ENCODE measurements around the gene GGTLC2.
A peak's percentile ranks its signal among the peaks of the same experiment; 100 is the strongest.
"Not testable (repeated sequence)": the region's sequence is repeated elsewhere in the genome, so short reads cannot be mapped to it uniquely, and the experiment has no call there.

The GGTLC2 gene

DNA sequence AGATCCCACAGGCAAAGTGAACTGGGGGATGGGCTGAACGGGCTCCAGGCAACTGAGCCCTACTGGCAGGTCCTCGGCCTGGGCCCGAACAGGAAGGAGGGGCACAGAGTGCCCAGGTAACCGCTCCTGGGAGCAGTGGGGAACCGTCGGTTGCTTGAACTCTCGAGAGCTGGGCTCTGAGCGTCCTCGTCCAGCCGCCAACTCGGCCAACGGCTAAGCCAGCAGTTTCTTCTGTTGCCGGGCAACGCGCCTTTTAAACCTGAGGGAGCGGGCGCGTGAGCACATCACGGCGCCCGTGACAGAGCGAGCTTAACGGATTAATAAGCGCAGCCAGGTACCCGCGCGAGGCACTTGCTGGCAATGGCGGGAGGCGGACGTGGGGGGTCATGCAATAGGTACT is at the start of gene GGTLC2:
Gene GGTLC2, plus strand, starts transcription at position 301 of the 400 bp plus-strand sequence. CDS start 1,732 bp downstream, outside the sequence.
- DNase-seq: not testable (repeated sequence)

DNA sequence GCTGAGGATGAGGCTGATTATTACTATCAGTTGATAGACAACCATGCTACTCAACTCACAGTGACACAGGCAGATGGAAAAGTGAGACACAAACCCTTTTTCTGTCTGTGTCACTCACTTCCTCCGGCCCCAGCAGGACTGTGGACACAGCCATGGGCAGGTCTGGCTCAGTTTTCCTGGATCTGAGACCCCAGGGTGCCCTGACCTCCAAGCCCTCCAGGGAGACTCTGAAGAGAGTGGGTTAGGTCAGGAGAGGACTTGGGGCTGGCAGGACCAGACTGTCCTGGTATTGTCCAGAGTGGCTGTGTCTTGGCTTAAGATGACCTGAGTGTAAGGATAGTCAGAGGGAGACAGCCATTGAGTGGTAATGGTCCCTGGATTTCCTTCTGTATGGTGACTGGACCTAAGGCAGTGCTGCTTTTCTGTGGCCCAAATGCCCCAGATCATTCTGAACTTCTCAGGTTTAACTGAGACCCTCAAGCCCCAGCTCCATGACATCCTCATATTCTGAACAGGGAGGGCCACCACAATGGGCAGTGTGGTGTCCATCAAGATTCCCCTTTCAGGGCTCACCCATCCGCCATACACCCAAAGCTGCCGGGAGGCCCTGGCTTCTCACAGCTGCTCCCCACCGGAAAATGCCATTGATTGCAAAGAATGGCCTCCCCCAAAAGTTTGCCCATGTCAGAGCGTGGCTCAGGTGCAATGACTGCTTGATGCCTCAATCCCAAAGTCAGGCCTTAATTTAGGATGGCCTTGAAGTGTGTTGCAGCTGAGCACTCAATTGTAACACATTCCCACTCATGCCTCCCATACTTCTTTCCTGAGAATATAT is 49.2 kb upstream of the GGTLC2 start:
- no peak for DNase-seq

DNA sequence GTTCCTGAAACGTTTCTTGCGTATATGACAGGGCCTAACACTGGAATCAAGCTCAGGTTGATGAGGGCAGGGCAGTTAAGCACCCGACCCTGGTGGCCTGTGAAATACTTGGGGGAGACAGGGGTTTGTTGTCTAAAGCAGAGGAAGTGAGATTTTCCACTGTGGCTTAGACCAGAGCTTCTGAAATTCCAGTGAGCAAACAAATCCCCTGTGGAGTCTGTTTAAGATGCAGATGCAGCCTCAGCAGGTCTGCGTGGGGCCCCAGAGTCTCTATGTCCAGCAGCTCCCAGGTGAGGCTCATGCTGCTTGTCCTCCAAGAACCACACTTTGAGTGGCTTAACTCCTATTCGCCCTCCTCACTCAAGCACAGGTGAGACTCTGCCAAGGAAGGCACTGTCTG is 46.3 kb upstream of the GGTLC2 start:
- DNase-seq: no peak

DNA sequence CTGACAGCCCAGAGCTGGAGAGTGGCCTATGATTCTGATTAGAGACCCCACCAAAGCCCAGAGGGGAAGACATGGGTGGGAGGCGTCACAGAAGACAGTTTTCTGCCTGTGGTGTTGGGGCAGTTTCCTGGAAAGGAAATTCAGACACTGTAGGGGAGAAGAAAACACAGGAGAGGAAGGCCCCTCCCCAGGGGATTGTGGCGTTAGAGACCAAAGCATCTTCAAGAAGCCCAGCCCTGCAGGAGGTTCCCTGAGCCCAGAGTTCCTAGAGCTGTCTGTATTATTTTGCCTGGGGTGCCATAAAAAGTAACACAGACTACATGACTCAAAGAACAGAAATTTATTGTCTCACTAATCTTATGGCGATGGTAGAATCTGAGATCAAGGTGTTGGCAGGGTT is 45.2 kb upstream of the GGTLC2 start:
- DNase-seq: no peak

DNA sequence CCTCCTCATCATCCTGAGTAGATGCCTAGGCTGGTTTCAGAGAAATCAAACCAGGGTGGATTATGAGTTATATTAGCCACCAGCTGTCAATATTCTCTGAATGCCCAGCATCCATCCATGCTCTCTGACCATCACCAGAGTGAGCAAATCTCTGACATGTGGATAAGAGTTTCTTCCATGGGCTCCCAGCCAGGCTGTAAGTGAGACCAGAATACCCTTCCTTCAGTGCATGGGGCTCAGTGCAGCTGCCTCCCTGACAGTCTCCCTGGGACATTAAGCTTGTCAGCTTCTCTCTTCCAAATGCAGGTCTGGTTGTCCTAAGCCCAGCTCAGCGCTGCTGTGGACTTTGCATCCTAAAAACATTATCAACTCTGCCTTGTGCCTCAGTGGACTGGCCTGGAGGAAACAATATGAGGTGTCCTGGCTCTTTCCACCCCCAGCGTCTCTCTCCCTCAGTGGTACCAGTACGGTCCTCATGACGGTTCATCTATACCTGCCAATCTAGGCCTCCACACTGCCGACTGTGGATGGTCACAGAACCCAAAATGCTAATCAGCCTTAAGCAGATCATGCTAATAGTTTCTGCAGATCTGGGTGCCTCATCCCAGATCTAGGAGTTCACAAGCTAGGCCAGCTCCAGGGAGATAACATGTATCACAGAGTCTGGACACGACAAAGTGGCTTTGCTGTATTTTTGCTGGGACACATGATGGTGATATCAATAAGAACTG is 43.7 kb upstream of the GGTLC2 start:
- DNase-seq: no peak

DNA sequence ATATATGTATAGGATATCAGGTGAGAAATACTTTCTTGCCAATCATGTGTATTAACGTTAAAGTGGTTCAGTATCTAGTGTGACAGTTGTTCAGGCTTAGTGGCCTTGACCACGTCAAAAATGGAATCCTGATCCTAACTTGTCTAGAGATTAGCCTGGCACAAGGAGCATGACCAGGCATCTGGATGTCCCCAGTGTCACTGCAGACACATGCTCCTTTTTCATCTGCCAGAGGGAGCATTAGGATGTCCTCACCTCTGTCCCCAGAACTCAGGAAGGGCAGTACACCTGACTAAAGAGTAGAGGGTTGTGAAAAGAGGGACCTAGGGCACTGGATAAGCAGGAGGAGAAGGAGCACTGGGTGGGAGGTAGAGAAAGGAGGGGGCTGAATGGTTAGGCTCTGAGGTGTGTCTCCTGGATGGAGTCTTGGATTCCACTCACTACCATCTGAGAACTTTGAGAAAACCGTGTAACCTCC is 40.9 kb upstream of the GGTLC2 start:
- DNase-seq: no peak

DNA sequence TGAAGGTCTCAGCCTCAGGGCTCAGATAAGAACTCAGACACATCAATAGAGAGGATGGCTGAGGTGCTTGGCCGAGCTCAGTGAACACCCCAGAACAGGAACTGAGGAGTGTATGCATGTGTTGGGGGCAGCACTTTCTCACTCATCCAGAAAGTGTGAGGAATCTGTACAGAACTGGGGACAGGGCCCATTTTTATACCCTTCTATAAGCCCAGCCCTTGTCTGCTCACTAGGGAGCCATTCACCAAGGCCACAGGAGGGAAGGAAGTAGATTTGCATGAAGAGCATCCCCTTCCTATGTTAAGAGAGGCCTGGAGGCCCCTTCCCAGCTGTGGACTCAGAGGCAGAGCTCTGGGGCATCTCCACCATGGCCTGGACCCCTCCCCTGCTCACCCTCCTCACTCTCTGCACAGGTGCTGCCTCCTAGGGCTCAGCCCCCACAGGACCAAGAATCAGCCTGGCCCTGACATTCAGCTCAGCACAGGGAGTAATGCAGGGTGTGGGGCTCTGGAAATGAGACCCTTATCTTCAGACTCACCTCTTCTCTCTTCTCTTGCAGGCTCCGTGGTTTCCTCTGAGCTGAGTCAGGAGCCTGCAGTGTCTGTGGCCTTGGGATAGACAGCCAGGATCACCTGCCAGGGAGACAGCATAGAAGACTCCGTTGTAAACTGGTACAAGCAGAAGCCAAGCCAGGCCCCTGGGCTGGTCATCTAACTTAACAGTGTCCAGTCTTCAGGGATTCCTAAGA is 39.9 kb upstream of the GGTLC2 start:
- no peak for DNase-seq

DNA sequence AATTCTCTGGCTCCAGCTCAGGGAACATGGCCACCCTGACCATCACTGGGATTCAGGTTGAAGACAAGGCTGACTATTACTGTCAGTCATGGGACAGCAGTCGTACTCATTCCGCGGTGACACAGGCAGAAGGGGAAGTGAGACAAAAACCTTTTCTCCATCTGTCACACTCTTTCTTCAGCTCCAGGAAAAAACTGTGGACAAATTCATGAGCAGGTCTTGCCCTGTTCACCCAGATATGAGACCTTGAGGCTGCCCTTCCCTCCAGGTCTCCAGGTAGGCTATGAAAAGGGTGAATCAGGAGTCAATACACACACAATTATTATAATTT is 39.4 kb upstream of the GGTLC2 start:
- DNase-seq: no peak

DNA sequence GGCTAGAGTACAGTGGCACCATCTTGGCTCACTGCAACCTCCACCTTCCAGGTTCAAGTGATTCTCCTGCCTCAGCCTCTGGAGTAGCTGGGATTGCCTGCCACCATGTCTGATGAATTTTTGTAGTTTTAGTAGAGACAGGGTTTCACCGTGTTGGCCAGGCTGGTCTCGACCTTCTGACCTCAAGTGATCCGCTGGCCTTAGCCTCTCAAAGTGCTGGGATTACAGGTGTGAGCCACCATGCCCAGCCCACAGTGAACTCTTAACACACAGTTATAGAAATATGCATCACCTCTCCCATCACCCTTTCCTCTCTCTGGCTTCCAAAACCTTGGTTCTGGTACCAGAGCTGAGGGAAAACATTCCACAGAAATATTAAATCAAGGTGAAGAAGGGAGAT is 36.4 kb upstream of the GGTLC2 start:
- DNase-seq: not testable (repeated sequence)

DNA sequence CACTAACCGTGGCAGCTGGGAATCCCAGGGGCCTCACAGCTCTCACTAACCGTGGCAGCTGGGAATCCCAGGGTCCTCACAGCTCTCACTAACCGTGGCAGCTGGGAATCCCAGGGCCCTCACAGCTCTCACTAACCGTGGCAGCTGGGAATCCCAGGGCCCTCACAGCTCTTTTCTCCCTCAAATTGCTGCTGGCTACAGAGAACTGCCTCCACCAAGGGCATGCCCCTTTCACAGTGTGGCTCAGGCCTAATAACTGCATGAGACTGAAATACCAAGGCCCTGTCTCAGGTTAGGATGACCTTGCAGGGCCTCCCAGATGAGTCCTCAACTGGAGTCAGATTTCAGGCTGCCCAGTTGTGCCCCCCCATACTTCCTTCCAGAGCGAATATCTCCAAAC is 35.1 kb upstream of the GGTLC2 start:
- no peak for DNase-seq

DNA sequence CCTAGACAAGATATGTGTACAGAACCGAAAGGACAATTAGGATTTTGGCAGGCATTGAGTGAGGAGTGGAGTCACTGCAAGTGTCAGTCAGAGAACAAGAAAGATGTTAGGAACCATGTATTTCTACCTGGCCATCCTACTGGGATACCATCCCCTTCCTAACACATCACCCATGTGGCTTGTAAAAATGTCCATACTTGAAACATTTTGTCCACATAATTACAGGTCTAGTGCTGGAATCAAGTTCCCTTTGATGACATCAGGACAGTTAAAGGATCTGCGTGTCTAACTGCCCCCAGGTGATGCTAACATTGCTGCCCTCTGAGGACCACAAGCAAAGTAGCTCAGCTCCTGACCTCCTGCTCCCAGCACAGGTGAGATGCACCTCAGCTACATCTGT is 31.9 kb upstream of the GGTLC2 start:
- DNase-seq: no peak

DNA sequence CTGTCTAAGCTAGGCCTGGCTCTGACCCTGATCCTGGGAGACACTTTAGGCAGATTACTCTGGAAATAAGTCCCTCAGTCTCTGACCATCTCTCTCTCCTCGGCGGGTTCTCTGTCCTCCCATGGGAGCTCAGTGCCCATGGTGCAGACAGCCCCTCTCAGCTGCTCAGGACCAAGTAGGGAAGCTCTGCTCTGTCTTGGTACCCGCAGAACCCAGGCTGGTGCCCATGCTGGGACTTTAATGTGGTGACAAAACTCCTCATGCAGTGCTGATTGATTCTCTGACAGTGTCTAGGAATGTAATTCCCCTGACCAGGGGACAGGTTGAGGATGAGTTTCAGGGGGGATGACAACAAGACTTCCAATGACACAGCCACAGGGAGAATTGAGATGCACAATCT is 30.3 kb upstream of the GGTLC2 start:
- DNase-seq: no peak

DNA sequence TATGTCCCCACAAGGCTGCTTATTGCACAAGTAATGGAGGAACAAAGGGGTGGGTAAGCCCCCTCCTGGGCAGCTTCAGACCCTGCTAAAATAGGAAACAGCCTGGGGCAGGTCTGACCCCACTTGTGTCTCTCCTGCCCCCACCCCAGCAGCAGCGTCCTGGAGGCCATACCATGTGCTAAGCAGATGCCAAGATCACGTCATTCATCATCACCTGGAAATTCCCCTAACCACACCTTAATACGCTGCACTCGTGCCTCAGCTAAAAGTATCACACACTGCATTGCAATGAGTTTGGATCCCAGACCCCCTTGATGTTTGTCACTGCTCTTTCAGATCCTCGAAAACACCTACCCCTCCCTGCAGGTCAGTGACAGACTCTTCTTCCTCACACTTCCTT is 27.8 kb upstream of the GGTLC2 start:
- no peak for DNase-seq

DNA sequence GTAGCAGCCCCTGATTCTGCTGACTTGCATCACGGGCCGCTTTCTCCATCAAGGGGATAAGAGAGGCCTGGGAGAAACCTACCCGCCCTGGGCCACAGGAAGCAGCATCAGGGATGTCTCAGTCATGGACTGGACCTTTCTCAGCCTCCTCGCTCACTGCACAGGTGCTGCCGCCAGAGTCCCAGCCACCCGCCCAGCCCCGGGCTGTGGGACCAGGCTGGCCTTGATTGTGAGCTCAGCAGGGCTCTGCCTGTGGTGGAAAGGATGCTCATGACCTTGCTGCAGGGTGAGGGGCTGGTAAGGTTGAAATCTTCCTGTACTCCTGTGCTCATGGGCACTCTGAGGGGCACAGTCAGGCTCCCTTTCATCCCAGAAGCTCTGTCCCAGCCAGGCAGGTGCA is 26.0 kb upstream of the GGTLC2 start:
- no peak for DNase-seq

DNA sequence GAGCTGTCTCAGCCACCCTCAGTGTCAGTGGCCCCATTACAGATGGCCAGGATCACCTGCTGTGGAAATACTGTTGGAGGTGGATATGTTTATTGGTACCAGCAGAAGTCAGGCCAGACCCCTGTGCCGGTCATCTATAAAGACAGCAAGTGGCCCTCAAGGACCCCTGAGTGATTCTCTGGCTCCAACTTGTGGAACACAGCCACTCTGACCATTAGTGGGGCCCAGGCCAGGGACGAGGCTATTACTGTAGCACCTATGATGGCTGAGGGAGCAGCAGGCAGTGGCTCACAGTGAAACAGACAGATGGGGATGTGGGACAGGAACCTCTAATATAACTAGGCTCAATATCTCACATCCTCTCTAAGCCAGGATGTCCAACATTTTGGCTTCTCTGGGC is 25.5 kb upstream of the GGTLC2 start:
- no peak for DNase-seq

DNA sequence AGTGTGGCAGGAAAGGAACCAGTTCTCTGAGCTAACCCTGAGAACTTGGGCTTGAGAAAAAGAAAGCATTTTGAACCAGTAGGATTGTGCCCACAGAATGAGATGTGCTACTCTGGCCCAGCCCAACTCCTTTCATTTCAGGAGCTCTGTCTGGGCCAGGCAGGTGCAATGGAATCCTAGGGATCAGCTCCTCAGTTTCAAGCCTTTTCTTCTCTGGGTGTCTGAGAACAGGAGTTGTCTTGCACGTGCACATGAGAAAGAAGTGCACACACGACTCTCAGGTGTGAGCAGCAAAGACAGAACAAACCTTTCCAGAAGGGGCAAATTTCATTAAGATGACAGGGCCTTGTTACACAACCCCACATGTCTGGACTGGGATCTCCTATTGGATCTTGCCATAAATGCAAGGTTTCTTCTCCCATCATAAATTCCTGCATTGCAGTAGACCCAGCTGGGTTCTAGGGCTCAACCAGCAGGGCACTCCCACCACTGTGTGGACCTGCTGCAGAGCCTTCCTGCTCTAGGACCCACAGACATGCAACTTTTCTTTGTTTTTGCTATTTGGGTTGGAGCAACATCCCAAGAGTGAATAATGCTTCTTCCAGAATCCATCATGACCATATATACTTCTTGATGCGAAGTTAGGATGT is 24.5 kb upstream of the GGTLC2 start:
- no peak for DNase-seq

DNA sequence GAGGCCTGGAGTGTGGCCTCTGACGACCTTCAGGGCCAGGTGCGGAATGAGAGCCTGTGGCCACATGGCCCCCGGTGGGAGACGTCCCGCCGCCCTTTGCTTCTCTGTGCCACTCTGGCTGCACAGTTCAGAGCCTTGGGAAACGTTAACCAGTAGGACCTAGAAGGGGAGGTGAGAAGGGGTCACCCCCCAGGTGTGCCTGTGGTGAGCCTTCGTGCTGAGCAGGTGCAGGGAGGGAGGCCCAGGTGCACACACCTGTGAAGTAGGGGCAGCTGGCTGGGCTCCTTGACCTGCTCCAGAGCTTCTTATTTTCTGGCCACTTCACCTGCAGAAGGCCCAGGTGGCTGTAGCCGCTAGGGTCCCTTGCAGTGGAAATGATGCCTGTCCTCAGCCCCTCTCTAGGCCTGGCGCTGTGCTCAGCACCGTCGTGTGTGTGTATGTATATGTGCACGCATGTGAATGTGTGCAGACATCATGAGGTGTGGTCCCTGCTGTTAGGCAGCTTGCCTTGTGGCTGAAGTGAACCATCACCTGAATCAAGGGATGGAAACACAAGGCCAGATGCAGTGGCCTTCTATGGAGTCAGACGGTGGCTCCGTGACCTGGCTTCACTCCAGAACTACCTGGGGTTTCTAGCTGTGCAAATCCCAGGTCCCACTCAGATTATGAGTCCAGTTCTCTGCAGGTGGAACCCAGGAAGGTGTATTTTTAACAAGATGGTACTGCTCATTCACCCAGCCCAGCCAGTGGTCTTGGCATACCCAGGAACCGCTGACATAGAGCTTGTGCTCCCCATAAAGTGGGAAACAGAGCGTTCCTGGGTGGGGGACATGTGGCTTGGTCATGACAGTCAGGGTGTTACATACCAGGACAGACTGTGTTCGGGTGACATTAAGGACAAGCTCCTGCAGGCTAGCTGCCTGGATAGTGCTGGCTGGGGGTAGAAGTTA is 15.6 kb upstream of the GGTLC2 start:
- not testable (repeated sequence) for DNase-seq

DNA sequence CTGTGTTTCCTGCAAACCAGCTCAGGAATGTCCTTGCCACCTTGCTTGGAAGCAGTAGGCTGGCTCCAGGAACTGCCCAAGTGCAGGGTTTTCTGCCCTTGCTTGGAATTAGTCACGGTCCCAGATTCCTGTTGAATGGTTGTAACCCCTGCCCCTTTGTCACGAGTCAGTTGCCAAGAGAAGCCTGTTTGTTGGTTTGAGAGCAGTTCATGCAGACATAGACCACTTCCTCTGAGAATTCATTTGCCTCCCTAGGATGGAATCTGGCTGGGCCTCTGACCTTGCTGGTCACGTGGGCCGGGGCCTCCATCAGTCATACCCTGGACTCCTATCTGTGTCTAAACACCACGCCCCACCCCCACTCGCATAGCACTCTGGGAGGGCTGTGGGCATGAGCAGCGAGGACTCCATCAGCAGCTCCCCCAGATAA is 13.2 kb upstream of the GGTLC2 start:
- peak; percentile 29 for DNase-seq

DNA sequence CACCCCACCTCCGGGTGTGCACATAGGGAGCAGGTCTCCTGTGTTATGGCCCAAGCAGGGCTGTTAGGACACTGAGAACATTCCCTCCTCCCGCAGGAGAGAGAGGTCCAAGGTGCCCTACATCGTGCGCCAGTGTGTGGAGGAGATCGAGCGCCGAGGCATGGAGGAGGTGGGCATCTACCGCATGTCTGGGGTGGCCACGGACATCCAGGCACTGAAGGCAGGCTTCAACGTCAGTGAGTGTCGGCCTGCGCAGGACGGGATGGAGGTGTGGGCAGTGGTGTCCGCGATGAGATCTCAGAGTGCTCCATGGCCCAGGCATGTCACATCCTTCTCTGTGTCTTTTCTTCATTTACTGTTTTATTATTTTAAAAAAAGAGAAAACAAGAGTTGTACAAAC is 12.2 kb upstream of the GGTLC2 start:
- not testable (repeated sequence) for DNase-seq

DNA sequence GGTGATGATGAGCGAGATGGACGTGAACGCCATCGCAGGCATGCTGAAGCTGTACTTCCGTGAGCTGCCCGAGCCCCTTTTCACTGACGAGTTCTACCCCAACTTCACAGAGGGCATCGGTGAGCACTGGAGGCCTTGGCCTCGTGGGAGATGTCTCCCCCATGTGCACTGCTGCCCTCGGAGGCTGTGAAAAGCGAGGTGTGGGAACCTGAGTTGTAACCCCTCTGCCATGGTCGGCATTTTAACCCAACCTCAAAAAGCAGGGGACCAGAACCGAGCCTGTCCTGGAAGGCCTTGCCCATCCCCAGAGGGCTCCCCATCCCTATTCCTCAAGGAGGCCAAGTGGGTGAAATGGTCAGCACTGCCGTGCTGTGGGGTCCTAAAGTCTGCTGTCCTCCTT is 10.9 kb upstream of the GGTLC2 start:
- not testable (repeated sequence) for DNase-seq

DNA sequence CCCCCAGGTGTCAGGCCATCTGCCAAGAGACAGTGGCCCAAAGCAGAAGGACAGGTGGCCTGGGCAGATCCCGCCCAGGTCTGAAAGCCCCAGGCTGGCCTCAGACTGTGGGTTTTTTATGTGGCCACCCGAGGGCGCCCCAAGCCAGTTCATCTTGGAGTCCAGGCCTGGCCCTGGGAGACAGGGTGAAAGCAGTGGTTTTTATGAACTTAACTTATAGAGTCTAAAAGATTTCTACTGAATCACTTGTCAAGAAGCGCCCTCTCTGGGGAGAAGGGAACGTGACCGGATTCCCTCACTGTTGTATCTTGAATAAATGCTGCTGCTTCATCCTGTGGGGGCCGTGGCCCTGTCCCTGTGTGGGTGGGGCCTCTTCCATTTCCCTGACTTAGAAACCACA is 8.2 kb upstream of the GGTLC2 start:
- DNase-seq: peak; percentile 89

DNA sequence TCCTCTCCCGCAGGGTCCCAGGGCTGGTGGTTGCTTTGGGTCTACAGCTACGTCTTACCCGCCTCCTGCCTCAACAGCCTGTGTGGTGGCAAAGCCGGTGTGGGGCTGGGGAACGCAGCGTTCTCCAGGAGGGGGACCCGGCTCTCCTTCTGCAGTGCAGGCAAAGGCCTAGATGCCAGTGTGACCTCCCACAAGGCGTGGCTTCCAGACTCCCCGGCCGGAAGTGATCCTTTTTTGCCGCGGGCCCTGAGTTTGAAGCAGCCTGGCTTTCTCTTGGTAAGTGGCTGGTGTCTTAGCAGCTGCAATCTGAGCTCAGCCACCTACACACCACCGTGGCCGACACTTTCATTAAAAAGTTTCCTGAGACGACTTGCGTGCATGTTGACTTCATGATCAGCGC is 6.1 kb upstream of the GGTLC2 start:
- not testable (repeated sequence) for DNase-seq

All from OCI-M1 (cell line).